Stimulated activated memory B cell treated with anti-CD40 and anti-IgM and Interleukin-4, amounts not matched to agents 10 μg/mL and 1 μg/mL and 100 μg/mL, for 72 hours (primary cell): Measurements from ENCODE around the gene COL8A1.

ENCODE experiments used
- ATAC-seq: fragments of 150-1000 bp; cut with Tn5 transposase; 2 replicates; pipeline ENCODE4 v1.10.0; 2021
- H3K27ac Mint-ChIP-seq: one replicate; pipeline ENCODE4 v1.8.0; 2022; ENCODE audit warnings: mild to moderate bottlenecking, mixed read lengths
- H3K27me3 Mint-ChIP-seq: one replicate; pipeline ENCODE4 v1.8.0; 2022; ENCODE audit warnings: mixed read lengths
- H3K36me3 Mint-ChIP-seq: one replicate; pipeline ENCODE4 v1.8.0; 2022; ENCODE audit warnings: mixed read lengths
- H3K4me1 Mint-ChIP-seq: one replicate; pipeline ENCODE4 v1.8.0; 2022; ENCODE audit warnings: mixed read lengths
- H3K4me3 Mint-ChIP-seq: one replicate; pipeline ENCODE4 v1.8.0; 2022; ENCODE audit warnings: mild to moderate bottlenecking, moderate library complexity, mixed read lengths
- H3K9me3 Mint-ChIP-seq: one replicate; pipeline ENCODE4 v1.8.0; 2022; ENCODE audit warnings: mixed read lengths

Gene COL8A1

DNA sequence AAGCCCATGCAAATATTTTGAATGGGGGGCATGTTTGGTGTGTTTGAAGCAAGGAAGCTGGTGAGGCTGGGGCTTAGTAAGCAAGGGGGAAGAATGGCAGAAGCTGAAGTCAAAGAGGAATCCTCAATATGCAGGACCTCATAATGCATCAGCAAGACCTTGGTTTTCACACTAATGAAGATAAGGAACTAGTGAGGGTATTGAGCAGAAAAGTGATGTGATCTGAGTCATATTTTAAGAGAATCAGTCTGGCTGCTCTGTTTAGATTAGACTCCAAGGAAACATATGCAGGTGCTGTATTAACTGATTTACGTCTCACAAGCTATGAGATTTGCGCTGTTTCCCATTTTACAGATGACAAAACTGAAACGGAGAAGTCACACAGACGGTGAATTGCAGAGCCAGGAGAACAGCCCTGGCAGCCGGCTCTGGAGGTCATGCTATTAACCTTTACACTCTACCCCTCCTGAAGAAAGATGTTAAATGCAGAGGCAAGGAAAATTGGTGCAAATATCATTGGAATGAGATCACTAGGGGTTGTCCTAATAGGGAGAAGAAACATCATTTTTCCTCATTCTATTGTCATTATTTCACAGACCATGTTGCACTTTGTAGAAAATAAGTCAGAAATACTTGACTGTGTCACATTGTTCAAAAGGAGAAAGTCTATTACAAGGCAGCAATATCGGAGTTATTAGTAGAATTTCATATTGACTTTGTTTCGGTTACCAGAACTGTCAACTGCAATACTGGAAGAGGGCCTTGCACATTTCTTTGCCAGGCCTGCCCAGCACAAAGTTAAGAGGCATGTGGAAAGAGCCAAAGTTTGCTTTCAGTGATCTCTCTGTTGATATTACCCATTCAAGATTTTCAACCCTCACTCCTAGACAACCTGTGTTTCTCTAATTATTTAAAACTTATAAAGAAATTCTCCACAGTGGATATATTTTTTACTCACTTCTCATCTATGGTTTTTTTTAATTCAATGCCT lies 64.9 kb downstream of the COL8A1 start:
- H3K4me1 Mint-ChIP-seq: no peaks in the 10 kb centered on the region
- no peak for ATAC-seq
- H3K4me3 Mint-ChIP-seq: no peak overlapping the region
- no peaks in the 10 kb centered on the region for H3K9me3 Mint-ChIP-seq
- no peaks in the 10 kb centered on the region for H3K27me3 Mint-ChIP-seq
- no peaks in the 10 kb centered on the region for H3K36me3 Mint-ChIP-seq
- no peak overlapping the region for H3K27ac Mint-ChIP-seq

DNA sequence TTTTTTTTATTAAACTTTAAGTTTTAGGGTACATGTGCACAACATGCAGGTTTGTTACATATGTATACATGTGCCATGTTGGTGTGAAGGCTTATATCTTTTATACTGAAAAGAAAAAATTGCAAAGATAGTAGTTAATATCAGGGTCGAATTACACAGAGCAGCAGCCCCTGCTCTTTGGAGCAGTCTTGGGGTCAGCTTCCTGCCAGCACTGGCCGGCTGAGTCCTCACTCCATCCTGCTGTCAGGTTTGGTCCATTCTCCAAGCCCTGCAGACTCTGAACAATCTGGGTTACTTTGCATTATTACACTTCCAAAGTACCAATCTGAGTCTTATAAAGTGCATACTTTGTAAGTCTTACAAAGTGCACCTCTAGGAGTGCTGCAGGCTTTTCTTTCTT lies 66.0 kb downstream of the COL8A1 start:
- H3K9me3 Mint-ChIP-seq: no peaks in the 10 kb centered on the region
- H3K4me1 Mint-ChIP-seq: no peaks in the 10 kb centered on the region
- H3K36me3 Mint-ChIP-seq: no peaks in the 10 kb centered on the region
- no peak overlapping the region for H3K27ac Mint-ChIP-seq
- no peak for ATAC-seq
- H3K27me3 Mint-ChIP-seq: no peaks in the 10 kb centered on the region
- no peak overlapping the region for H3K4me3 Mint-ChIP-seq

DNA sequence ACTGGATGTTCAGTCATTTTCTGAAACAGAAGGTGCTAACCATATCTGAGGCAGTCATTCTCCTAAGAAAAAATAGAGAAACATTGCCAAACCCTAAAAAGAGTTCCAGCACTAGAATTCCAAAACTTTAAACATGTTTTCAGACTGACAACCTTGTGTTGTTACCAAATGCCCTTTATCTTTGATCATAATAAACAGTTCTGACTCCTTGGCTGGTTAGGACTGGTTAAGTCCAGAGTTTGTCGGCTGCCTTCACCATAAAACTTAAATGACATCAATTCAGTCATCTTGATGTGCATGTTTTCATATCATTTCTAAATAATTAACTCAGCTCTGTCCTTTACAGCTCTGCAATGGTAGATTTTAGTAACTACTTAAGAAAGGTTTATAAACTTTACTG lies 68.0 kb downstream of the COL8A1 start:
- H3K36me3 Mint-ChIP-seq: no peaks in the 10 kb centered on the region
- no peaks in the 10 kb centered on the region for H3K9me3 Mint-ChIP-seq
- ATAC-seq: no peak
- H3K27me3 Mint-ChIP-seq: no peaks in the 10 kb centered on the region
- no peaks in the 10 kb centered on the region for H3K4me1 Mint-ChIP-seq
- H3K27ac Mint-ChIP-seq: no peak overlapping the region
- H3K4me3 Mint-ChIP-seq: no peak overlapping the region

DNA sequence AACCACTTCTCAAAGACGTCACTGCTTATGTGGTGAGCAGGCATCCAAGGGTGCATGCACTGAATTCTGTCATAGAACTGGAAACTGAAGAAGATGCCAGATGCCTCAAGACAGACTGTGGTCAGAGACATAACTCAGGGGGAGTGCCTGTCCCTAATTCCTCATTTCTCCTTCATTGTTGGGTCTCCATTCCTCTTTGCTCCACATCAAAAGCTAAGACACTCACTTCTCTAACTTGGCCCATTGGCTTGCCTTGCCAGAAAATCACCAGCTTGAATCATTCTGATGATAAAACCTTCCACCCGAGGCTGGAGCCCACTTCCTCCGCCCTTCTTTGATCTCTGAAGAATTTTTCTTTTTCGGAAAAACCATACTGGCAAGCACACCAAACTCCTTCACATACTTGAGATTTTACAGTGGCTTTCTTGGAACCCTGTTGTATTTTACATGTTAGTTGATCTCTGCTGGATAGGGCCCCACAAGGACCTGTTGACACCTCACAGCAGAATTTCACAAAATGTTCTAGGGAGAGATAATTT lies 69.9 kb downstream of the COL8A1 start:
- no peaks in the 10 kb centered on the region for H3K9me3 Mint-ChIP-seq

DNA sequence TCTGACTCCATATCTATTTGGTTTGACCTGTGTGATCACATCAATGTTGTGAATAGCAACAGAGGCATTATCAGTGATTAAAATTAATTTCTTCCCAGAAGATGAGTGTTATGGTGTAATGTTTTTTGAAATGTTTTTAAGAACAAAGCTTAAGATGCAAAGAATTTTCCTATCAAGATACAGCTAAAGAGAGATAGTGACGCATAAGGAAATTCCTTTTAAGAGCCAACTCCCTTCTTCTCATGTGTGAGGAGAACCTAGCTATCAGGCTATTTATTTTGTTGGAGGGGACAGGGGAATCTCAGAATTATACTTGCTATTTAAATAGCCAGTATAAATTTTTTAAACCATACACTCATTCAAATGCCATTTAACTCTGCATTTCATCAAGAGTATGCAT lies 71.3 kb downstream of the COL8A1 start:
- Mint-ChIP-seq H3K27me3 (no peaks in the 10 kb centered on the region), H3K36me3 (no peaks in the 10 kb centered on the region), H3K4me1 (no peaks in the 10 kb centered on the region), H3K9me3 (no peaks in the 10 kb centered on the region), H3K27ac (no peak overlapping the region), H3K4me3 (no peak overlapping the region)
- ATAC-seq: no peak

More for the DNA sequence above, 69.9 kb downstream of the COL8A1 start:
- Mint-ChIP-seq H3K36me3 (no peaks in the 10 kb centered on the region), H3K4me1 (no peaks in the 10 kb centered on the region), H3K4me3 (no peak overlapping the region), H3K27ac (no peak overlapping the region), H3K27me3 (no peaks in the 10 kb centered on the region)
- no peak for ATAC-seq

DNA sequence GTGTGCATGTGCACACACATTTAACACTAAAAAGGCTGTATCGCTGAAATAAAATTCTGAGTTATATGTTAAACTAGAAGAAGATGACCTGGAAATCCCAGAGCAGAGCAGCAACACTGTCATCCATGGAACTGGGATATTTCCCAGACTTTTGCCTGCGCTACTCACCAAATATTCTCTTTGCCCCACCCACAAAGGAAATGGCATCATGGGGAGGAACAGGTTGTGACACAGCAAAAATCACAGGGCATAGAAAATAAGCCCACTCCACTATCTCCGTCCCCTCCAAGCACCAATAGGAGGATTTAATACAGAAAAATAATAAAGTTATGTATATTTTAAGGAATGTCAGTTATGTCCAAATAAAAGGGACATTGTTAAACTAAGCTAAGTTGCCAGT lies 71.7 kb downstream of the COL8A1 start:
- no peak overlapping the region for H3K4me3 Mint-ChIP-seq
- H3K27me3 Mint-ChIP-seq: no peaks in the 10 kb centered on the region

DNA sequence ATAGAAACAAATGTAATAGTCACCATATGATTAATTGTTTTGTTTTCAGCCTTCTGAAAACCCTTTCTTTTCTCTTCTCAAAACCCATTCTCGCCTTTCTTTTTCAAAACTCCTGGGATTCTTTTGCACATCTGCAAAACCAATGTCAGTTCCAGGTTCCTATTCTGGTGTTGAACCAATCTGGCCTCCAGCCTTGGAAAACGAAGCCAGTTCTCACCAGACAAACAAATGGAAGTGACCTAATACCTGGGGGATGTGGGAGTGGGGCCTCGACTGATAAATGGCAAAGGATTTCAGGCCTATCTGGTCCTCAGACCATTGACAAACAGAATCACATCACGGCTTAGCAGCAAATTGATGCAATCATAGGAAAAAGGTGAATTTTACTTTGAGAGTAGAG lies 73.0 kb downstream of the COL8A1 start:
- H3K9me3 Mint-ChIP-seq: no peaks in the 10 kb centered on the region
- no peak overlapping the region for H3K4me3 Mint-ChIP-seq
- no peaks in the 10 kb centered on the region for H3K27me3 Mint-ChIP-seq

More for the DNA sequence above, 71.7 kb downstream of the COL8A1 start:
- no peak for ATAC-seq
- Mint-ChIP-seq H3K9me3 (no peaks in the 10 kb centered on the region), H3K36me3 (no peaks in the 10 kb centered on the region), H3K4me1 (no peaks in the 10 kb centered on the region), H3K27ac (no peak overlapping the region)

DNA sequence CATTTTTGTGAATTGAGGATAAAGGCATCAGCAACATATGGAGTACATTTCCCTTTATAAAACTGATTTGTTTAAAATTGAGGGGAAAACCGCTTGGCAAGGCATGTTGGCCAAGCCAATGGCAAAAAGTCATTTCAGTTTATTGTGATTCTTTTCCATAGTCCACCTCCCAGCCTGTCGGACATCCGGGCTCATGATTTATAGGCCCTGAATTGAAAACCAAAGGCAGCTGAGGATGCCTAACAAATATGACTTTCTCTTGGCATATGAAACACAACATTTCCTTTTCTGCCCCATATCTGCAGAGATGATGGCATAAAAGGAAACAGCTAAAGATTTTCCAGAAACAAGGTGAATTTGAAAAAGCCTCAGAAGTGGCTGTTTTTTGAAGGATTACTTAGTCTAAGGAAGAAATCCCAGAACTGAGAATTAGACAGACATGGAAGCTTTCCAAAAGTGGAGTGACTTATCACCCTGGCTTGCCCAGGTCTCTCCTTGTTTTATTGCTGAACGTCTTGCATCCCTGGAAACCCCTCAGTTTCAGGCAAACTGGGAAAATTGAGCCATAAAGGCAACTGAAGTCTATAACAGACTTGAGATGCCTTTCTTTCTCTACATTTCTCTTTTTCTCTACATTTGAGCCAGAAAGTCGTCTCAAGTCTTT lies 74.0 kb downstream of the COL8A1 start:
- H3K4me1 Mint-ChIP-seq: no peaks in the 10 kb centered on the region
- no peak for ATAC-seq
- H3K36me3 Mint-ChIP-seq: no peaks in the 10 kb centered on the region
- no peak overlapping the region for H3K27ac Mint-ChIP-seq
- no peaks in the 10 kb centered on the region for H3K27me3 Mint-ChIP-seq
- H3K9me3 Mint-ChIP-seq: no peaks in the 10 kb centered on the region
- H3K4me3 Mint-ChIP-seq: no peak overlapping the region

More for the DNA sequence above, 73.0 kb downstream of the COL8A1 start:
- Mint-ChIP-seq H3K27ac (no peak overlapping the region), H3K36me3 (no peaks in the 10 kb centered on the region), H3K4me1 (no peaks in the 10 kb centered on the region)
- no peak for ATAC-seq

DNA sequence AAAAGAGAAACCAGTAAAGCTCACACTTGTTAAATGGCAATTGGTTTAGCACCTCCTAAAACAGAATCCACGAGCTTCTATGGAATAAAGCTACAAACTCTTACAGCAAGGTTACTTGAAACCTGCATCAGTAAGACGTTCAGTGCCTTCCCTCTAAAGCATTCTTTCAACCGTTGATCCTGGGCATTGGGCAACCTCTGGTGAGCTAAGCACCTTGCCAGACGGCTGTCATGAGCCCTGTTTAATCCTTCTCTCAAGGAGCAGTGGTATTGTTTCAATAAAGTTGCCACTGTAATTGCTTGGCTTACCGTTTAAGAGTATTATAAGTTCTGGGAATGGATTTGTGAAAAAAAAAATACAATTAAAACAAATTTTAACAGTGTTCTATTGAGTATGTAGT lies 75.0 kb downstream of the COL8A1 start:
- H3K4me3 Mint-ChIP-seq: no peak overlapping the region
- H3K4me1 Mint-ChIP-seq: no peaks in the 10 kb centered on the region
- H3K27ac Mint-ChIP-seq: no peak overlapping the region
- H3K27me3 Mint-ChIP-seq: no peaks in the 10 kb centered on the region
- no peak for ATAC-seq
- no peaks in the 10 kb centered on the region for H3K36me3 Mint-ChIP-seq
- no peaks in the 10 kb centered on the region for H3K9me3 Mint-ChIP-seq

DNA sequence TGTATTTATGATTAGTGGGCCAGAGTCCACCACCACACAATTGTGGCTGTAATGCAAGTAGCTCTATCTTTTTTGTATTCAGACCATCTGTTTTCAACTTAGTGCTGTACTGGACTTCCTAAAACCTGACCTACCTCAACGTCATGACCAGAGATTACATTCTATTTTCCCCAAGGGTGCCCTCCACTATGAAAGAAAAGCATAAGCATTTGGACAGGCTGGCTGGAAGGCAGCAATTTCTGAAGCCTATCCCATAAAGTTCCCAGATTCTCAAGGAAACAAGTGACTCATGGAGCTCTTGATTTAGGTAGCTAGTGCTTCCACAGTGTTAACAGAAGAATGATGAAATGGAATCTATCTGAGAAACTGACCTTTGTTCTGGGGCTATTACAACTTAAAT lies 75.8 kb downstream of the COL8A1 start:
- H3K4me3 Mint-ChIP-seq: no peak overlapping the region
- no peak overlapping the region for H3K27ac Mint-ChIP-seq
- no peak for ATAC-seq
- no peaks in the 10 kb centered on the region for H3K9me3 Mint-ChIP-seq
- no peaks in the 10 kb centered on the region for H3K4me1 Mint-ChIP-seq
- H3K27me3 Mint-ChIP-seq: no peaks in the 10 kb centered on the region
- no peaks in the 10 kb centered on the region for H3K36me3 Mint-ChIP-seq

DNA sequence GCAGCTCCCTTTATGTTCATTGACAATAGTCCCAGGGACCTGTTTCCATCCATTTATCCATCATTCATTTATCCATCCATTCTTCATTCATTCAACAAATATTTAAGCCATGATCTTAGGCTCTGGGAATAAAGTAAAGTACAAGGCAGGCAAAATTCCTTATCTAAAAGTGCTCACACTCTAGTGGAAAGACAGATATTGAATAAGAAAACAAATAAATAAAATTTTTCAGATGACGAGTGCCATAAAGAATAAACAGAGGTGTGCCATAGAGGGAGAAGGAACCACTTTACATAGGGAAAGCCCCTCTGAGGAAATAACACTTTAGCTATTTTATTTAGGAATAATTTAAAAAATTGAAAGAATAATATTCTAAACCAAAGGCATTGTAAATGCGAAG lies 76.2 kb downstream of the COL8A1 start:
- Mint-ChIP-seq H3K27ac (no peak overlapping the region), H3K4me1 (no peaks in the 10 kb centered on the region), H3K36me3 (no peaks in the 10 kb centered on the region), H3K27me3 (no peaks in the 10 kb centered on the region), H3K4me3 (no peak overlapping the region), H3K9me3 (no peaks in the 10 kb centered on the region)
- ATAC-seq: no peak

DNA sequence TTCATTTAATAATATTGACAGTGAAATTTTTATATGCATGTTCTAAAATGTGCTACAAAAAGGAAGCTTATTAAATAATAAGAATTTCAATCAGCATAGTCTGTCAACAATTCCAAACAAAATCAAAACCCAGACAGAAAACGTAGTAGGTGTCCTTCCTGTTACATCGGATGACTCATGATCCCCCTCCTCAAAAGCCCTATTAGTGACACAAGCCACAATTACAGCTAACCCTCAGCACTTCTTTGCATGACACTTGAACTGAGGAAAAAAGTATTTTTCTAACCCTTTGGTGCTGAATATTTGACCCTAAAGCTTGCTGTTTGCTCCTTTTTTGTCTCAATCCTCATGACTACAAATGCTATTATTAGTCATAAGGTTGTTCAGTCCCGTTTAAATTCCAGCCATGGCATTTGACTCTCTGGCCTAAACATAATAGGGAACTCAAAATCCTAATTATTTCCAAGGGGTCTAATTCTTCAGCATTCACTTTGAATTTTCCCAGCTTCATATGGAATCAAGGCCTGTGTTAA lies 78.1 kb downstream of the COL8A1 start:
- ATAC-seq: no peak
- no peaks in the 10 kb centered on the region for H3K27me3 Mint-ChIP-seq
- H3K4me1 Mint-ChIP-seq: no peaks in the 10 kb centered on the region
- H3K4me3 Mint-ChIP-seq: no peak overlapping the region
- no peaks in the 10 kb centered on the region for H3K36me3 Mint-ChIP-seq
- H3K27ac Mint-ChIP-seq: no peak overlapping the region
- H3K9me3 Mint-ChIP-seq: no peaks in the 10 kb centered on the region

DNA sequence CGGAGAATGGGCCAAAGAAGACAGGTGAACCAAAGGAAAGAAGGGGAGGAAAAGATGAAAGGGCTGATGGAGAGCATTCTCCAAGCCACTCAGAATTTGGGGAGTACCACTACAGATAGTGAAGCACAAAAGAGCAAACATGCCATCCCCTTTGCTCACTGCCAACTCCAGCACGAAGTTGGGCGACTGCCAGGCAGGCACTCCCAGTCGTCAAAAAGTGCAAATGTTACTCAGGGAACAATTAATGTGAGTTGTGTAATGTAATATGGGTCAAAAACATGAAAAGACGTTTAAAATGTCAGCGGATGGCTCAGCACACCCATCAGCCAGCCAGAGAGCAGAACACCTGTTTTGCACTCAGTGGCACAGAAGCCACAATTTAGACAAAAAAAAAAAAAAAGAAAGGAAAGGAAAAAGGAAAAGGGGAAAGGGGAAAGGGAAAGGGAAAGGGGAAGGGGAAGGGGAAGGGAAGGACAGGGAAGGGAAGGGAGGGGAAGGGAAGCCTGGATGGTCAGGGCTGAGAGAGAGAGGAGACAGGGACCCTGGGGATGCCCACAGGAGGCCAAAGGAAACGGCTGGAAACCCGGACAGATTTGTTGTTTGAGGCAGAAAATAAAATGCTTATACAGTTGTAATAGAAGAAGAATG lies 82.7 kb downstream of the COL8A1 start:
- no peaks in the 10 kb centered on the region for H3K9me3 Mint-ChIP-seq
- ATAC-seq: no peak
- H3K4me3 Mint-ChIP-seq: no peak overlapping the region
- no peaks in the 10 kb centered on the region for H3K4me1 Mint-ChIP-seq
- no peaks in the 10 kb centered on the region for H3K27me3 Mint-ChIP-seq
- no peaks in the 10 kb centered on the region for H3K36me3 Mint-ChIP-seq
- H3K27ac Mint-ChIP-seq: no peak overlapping the region

DNA sequence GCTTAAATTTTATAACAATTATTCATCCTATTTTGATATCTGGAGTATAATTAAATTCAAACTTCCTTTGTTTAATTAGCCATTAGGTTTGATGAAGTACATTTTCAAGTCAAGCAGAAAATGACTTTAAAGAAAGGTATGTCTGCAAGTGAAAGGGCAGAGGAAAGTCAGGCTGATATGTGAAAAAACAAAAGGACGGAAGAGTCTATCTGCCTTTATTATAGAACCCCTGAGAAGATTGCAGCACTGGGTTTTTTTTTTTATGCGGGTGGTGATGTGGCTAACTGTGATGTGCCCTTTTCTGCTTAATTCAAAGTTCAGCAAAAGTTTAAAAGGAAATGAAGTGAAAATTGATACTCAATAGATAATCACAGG lies 83.2 kb downstream of the COL8A1 start:
- ATAC-seq: no peak
- Mint-ChIP-seq H3K9me3 (no peaks in the 10 kb centered on the region), H3K36me3 (no peaks in the 10 kb centered on the region), H3K27ac (no peak overlapping the region), H3K4me3 (no peak overlapping the region), H3K27me3 (no peaks in the 10 kb centered on the region), H3K4me1 (no peaks in the 10 kb centered on the region)

DNA sequence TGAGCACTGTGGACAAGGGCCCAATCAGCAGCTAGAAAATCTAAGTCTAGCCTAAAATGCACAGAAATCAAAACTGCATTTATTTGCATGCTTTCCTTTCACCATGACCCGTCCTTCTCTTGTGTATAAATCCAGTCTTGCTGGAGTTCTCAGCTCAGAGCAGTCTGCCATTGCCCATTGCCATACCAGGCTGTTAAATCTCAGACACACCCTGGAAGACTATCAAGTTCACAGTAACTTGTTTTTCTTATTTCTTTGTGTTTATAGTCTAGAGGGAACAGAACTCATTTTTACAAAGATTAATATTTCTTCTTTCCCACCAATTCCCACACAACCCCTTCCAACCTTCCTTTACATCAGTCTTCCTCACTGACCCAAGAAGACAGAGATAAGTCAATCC lies 85.9 kb downstream of the COL8A1 start:
- Mint-ChIP-seq H3K27ac (no peak overlapping the region), H3K4me1 (no peaks in the 10 kb centered on the region)

More for the DNA sequence above, 85.9 kb downstream of the COL8A1 start:
- no peaks in the 10 kb centered on the region for H3K36me3 Mint-ChIP-seq
- no peak overlapping the region for H3K4me3 Mint-ChIP-seq
- no peak for ATAC-seq
- no peaks in the 10 kb centered on the region for H3K27me3 Mint-ChIP-seq
- H3K9me3 Mint-ChIP-seq: no peaks in the 10 kb centered on the region
